ENCODE results near the gene OPN1LW. TPM values are rescaled to one million over a fixed set of nuclear protein-coding genes. Genes with fewer than 3 reads are reported as not detected.
"Not testable (repeated sequence)": the region's sequence is repeated elsewhere in the genome, so short reads cannot be mapped to it uniquely, and the experiment has no call there.

Gene OPN1LW
- polyA plus RNA-seq (2013, experiment 1 of 2), result not detected
- polyA plus RNA-seq (2013, experiment 2 of 2), result not detected

GRCh38 chrX:154144010-154144409 lies at the start of gene OPN1LW:
OPN1LW (plus strand) TSS chrX:154144243; CDS start chrX:154144284, 41 bp downstream.
- H3K36me3 ChIP-seq (ENCODE audit: control insufficient read depth, insufficient read depth, low read length); H3K27me3 ChIP-seq (ENCODE audit: insufficient read depth, low read length, poor library complexity); H3K9ac ChIP-seq (ENCODE audit: low read length); H3K23ac ChIP-seq (ENCODE audit: low read length); H3K79me2 ChIP-seq (ENCODE audit: control insufficient read depth, insufficient read depth, low read length); H3K27ac ChIP-seq (ENCODE audit: low read depth, low read length); H3K4me1 ChIP-seq (ENCODE audit: control insufficient read depth, low read depth, low read length); H2BK15ac ChIP-seq (replicated peaks; ENCODE audit: low read depth); H3K79me1 ChIP-seq (ENCODE audit: low read length); H3K4ac ChIP-seq (ENCODE audit: low read depth, low read length); H2BK120ac ChIP-seq (ENCODE audit: low read depth, low read length); H4K8ac ChIP-seq (ENCODE audit: low read depth, low read length); H2BK5ac ChIP-seq (ENCODE audit: low read length); H3K4me2 ChIP-seq (ENCODE audit: low read length); DNase-seq; H4K5ac ChIP-seq (ENCODE audit: low read length); H3K4me3 ChIP-seq (ENCODE audit: low read length); H3K56ac ChIP-seq (ENCODE audit: low read length); H2AK5ac ChIP-seq (ENCODE audit: low read length); H3K18ac ChIP-seq (ENCODE audit: low read length): not testable (repeated sequence)
- no CpG with 5 or more reads among the region's 15 CpGs for WGBS (ENCODE audit: extremely low coverage, insufficient coverage, low lambda C conversion rate)

- Histone ChIP-seq H3K4me2 (ENCODE audit: low read length) (no peak overlapping the region), H3K18ac (ENCODE audit: low read length) (no peak overlapping the region), H2BK15ac (replicated peaks; ENCODE audit: low read depth) (no peak overlapping the region), H3K56ac (ENCODE audit: low read length) (peak overlapping the region; percentile 25), H3K36me3 (ENCODE audit: control insufficient read depth, insufficient read depth, low read length) (no peaks in the 10 kb centered on the region), H2AK5ac (ENCODE audit: low read length) (no peak overlapping the region), H4K8ac (ENCODE audit: low read depth, low read length) (no peak overlapping the region), H3K4me1 (ENCODE audit: control insufficient read depth, low read depth, low read length) (peaks cover 7% of the 10 kb centered on the region), H4K5ac (ENCODE audit: low read length) (no peak overlapping the region), H3K27ac (ENCODE audit: low read depth, low read length) (no peak overlapping the region), H3K79me2 (ENCODE audit: control insufficient read depth, insufficient read depth, low read length) (peaks cover 53% of the 10 kb centered on the region), H2BK120ac (ENCODE audit: low read depth, low read length) (no peak overlapping the region), H3K27me3 (ENCODE audit: insufficient read depth, low read length, poor library complexity) (no peaks in the 10 kb centered on the region), H3K9ac (ENCODE audit: low read length) (no peak overlapping the region), H3K23ac (ENCODE audit: low read length) (no peak overlapping the region), H3K79me1 (ENCODE audit: low read length) (peaks cover 2% of the 10 kb centered on the region), H2BK5ac (ENCODE audit: low read length) (no peak overlapping the region), H3K4ac (ENCODE audit: low read depth, low read length) (no peak overlapping the region), H3K4me3 (ENCODE audit: low read length) (no peak overlapping the region)
- DNase-seq, result no peak
- WGBS (ENCODE audit: extremely low coverage, insufficient coverage, low lambda C conversion rate), result no CpG with 5 or more reads among the region's 6 CpGs
Measured at GRCh38 chrX:154094833-154095232, 49.2 kb upstream of the OPN1LW start.

- Histone ChIP-seq H3K56ac (ENCODE audit: low read length) (peak overlapping the region; percentile 85), H3K4me2 (ENCODE audit: low read length) (peak overlapping the region; percentile 67), H3K9ac (ENCODE audit: low read length) (peak overlapping the region; percentile 80), H4K5ac (ENCODE audit: low read length) (no peak overlapping the region), H3K27me3 (ENCODE audit: insufficient read depth, low read length, poor library complexity) (no peaks in the 10 kb centered on the region), H3K4me1 (ENCODE audit: control insufficient read depth, low read depth, low read length) (peaks cover 7% of the 10 kb centered on the region), H3K79me1 (ENCODE audit: low read length) (peaks cover 2% of the 10 kb centered on the region), H3K36me3 (ENCODE audit: control insufficient read depth, insufficient read depth, low read length) (no peaks in the 10 kb centered on the region), H3K79me2 (ENCODE audit: control insufficient read depth, insufficient read depth, low read length) (peaks cover 47% of the 10 kb centered on the region), H3K4ac (ENCODE audit: low read depth, low read length) (no peak overlapping the region), H3K23ac (ENCODE audit: low read length) (no peak overlapping the region), H3K4me3 (ENCODE audit: low read length) (peak overlapping the region; percentile 49), H2AK5ac (ENCODE audit: low read length) (no peak overlapping the region), H2BK5ac (ENCODE audit: low read length) (no peak overlapping the region), H2BK15ac (replicated peaks; ENCODE audit: low read depth) (no peak overlapping the region), H3K27ac (ENCODE audit: low read depth, low read length) (no peak overlapping the region), H3K18ac (ENCODE audit: low read length) (peak overlapping the region; percentile 100), H2BK120ac (ENCODE audit: low read depth, low read length) (no peak overlapping the region), H4K8ac (ENCODE audit: low read depth, low read length) (no peak overlapping the region)
- no CpG with 5 or more reads among the region's 31 CpGs for WGBS (ENCODE audit: extremely low coverage, insufficient coverage, low lambda C conversion rate)
- DNase-seq, result no peak
Measured at GRCh38 chrX:154096140-154097002, 47.7 kb upstream of the OPN1LW start.

GRCh38 chrX:154097003-154097588 lies 46.9 kb upstream of the OPN1LW start:
- Histone ChIP-seq H3K4me3 (ENCODE audit: low read length) (peak overlapping the region; percentile 49), H3K56ac (ENCODE audit: low read length) (peak overlapping the region; percentile 88), H2BK15ac (replicated peaks; ENCODE audit: low read depth) (no peak overlapping the region), H4K8ac (ENCODE audit: low read depth, low read length) (peak overlapping the region; percentile 76), H3K4me2 (ENCODE audit: low read length) (peak overlapping the region; percentile 67), H3K27ac (ENCODE audit: low read depth, low read length) (peak overlapping the region; percentile 76), H3K23ac (ENCODE audit: low read length) (no peak overlapping the region), H4K5ac (ENCODE audit: low read length) (no peak overlapping the region), H3K4ac (ENCODE audit: low read depth, low read length) (peak overlapping the region; percentile 79), H2AK5ac (ENCODE audit: low read length) (no peak overlapping the region), H3K79me2 (ENCODE audit: control insufficient read depth, insufficient read depth, low read length) (peaks cover 41% of the 10 kb centered on the region), H3K79me1 (ENCODE audit: low read length) (peaks cover 2% of the 10 kb centered on the region), H3K36me3 (ENCODE audit: control insufficient read depth, insufficient read depth, low read length) (no peaks in the 10 kb centered on the region), H3K18ac (ENCODE audit: low read length) (peak overlapping the region; percentile 100), H3K4me1 (ENCODE audit: control insufficient read depth, low read depth, low read length) (peaks cover 4% of the 10 kb centered on the region), H3K27me3 (ENCODE audit: insufficient read depth, low read length, poor library complexity) (no peaks in the 10 kb centered on the region), H2BK120ac (ENCODE audit: low read depth, low read length) (no peak overlapping the region), H2BK5ac (ENCODE audit: low read length) (no peak overlapping the region), H3K9ac (ENCODE audit: low read length) (peak overlapping the region; percentile 80)
- DNase-seq, result peak; percentile 70
- WGBS (ENCODE audit: extremely low coverage, insufficient coverage, low lambda C conversion rate), result no CpG with 5 or more reads among the region's 80 CpGs

- WGBS (ENCODE audit: extremely low coverage, insufficient coverage, low lambda C conversion rate), result no CpG with 5 or more reads among the region's 75 CpGs
- no peaks in the 10 kb centered on the region for H3K27me3 ChIP-seq (ENCODE audit: insufficient read depth, low read length, poor library complexity)
- peak within 1 kb of the TSS; percentile 67 for H3K4me2 ChIP-seq (ENCODE audit: low read length)
- peak within 1 kb of the TSS; percentile 79 for H3K4ac ChIP-seq (ENCODE audit: low read depth, low read length)
- H3K56ac ChIP-seq (ENCODE audit: low read length), result peak within 1 kb of the TSS; percentile 88
- H3K18ac ChIP-seq (ENCODE audit: low read length), result peak within 1 kb of the TSS; percentile 100
- peak within 1 kb of the TSS; percentile 76 for H3K27ac ChIP-seq (ENCODE audit: low read depth, low read length)
- no peak within 1 kb of the TSS for H2AK5ac ChIP-seq (ENCODE audit: low read length)
- no peak within 1 kb of the TSS for H2BK15ac ChIP-seq (replicated peaks; ENCODE audit: low read depth)
- peaks cover 4% of the 10 kb centered on the region for H3K4me1 ChIP-seq (ENCODE audit: control insufficient read depth, low read depth, low read length)
- H4K8ac ChIP-seq (ENCODE audit: low read depth, low read length), result peak within 1 kb of the TSS; percentile 76
- H3K23ac ChIP-seq (ENCODE audit: low read length), result no peak within 1 kb of the TSS
- peaks cover 2% of the 10 kb centered on the region for H3K79me1 ChIP-seq (ENCODE audit: low read length)
- no peaks in the 10 kb centered on the region for H3K36me3 ChIP-seq (ENCODE audit: control insufficient read depth, insufficient read depth, low read length)
- DNase-seq, result peak; percentile 95
- H3K4me3 ChIP-seq (ENCODE audit: low read length), result peak within 1 kb of the TSS; percentile 49
- H3K79me2 ChIP-seq (ENCODE audit: control insufficient read depth, insufficient read depth, low read length), result peaks cover 35% of the 10 kb centered on the region
- H2BK120ac ChIP-seq (ENCODE audit: low read depth, low read length), result no peak within 1 kb of the TSS
- peak within 1 kb of the TSS; percentile 80 for H3K9ac ChIP-seq (ENCODE audit: low read length)
- no peak within 1 kb of the TSS for H4K5ac ChIP-seq (ENCODE audit: low read length)
- H2BK5ac ChIP-seq (ENCODE audit: low read length), result no peak within 1 kb of the TSS
Measured at GRCh38 chrX:154097589-154098541, 46.2 kb upstream of the OPN1LW start, which contains the start of gene MECP2. MECP2 (minus strand) TSS chrX:154097717.

Data from mesendoderm (in vitro differentiated cells).